Measurements from ENCODE around the gene CFHR4.
"Not testable (repeated sequence)": the region's sequence is repeated elsewhere in the genome, so short reads cannot be mapped to it uniquely, and the experiment has no call there.

Gene CFHR4

GRCh38 chr1:196941474-196941873, 53.6 kb downstream of the CFHR4 start:
- DNase-seq (ENCODE audit: low spot score) = not testable (repeated sequence)

- not testable (repeated sequence) for DNase-seq (ENCODE audit: low spot score)
Observed at GRCh38 chr1:196943568-196943967, 55.7 kb downstream of the CFHR4 start, which contains the start of gene CFHR2. TSS of gene CFHR2 (plus strand) at chr1:196943738. CDS start at chr1:196943881, 143 bp downstream.

- DNase-seq (ENCODE audit: low spot score) = peak; percentile 5
Observed at GRCh38 chr1:196951711-196952394, 64.0 kb downstream of the CFHR4 start.

- DNase-seq (ENCODE audit: low spot score) = no peak
Observed at GRCh38 chr1:196954778-196955177, 66.9 kb downstream of the CFHR4 start.

GRCh38 chr1:196955926-196956325, 68.1 kb downstream of the CFHR4 start:
- no peak for DNase-seq (ENCODE audit: low spot score)

- no peak for DNase-seq (ENCODE audit: low spot score)
Observed at GRCh38 chr1:196960854-196961253, 73.0 kb downstream of the CFHR4 start.
